HepG2 (cell line): ENCODE results near the gene MBD5.

ENCODE experiments used
- CEBPB ChIP-seq: IDR thresholded peaks from 2 replicates; pipeline ENCODE4 v1.6.1; 2011; ENCODE audit warnings: low read depth, low read length, improper control_type of control experiment, borderline replicate concordance
- CTCF ChIP-seq: sonication (generic); formaldehyde crosslinking; IDR thresholded peaks from 2 replicates; pipeline ENCODE4 v1.5.0; 2020; ENCODE audit warnings: mild to moderate bottlenecking, missing genetic modification reagents, moderate library complexity
- EZH2 ChIP-seq: conservative IDR thresholded peaks from 2 replicates; pipeline ENCODE4 v1.6.1; 2012; ENCODE audit warnings: mild to moderate bottlenecking, low read depth, low read length, moderate library complexity
- SOX6 ChIP-seq, 2 experiments: fragments of 450-650 bp in 1 of 2; sonication (generic) in 1 of 2; formaldehyde crosslinking in 1 of 2; IDR thresholded peaks; 2 replicates each; pipeline versions ENCODE4 v1.4.0 to v1.6.1; 2017 to 2020; ENCODE audit warnings: antibody characterized with exemption in 1 of 2, mild to moderate bottlenecking in 1 of 2, missing genetic modification reagents in 1 of 2
- TAF1 ChIP-seq: sonication (generic); formaldehyde crosslinking; IDR thresholded peaks from 2 replicates; pipeline ENCODE4 v1.4.0; 2020; ENCODE audit warnings: missing genetic modification reagents
- YY1 ChIP-seq: IDR thresholded peaks from 2 replicates; pipeline ENCODE4 v1.6.1; 2011; ENCODE audit warnings: low read length, low read depth, moderate library complexity, mild to moderate bottlenecking; ENCODE audit not compliant: insufficient read depth, insufficient replicate concordance
- ZBTB1 ChIP-seq: sonication (generic); formaldehyde crosslinking; IDR thresholded peaks from 2 replicates; pipeline ENCODE4 v1.4.0; 2020; ENCODE audit warnings: missing genetic modification reagents, borderline replicate concordance
- ZNF414 ChIP-seq: sonication (generic); formaldehyde crosslinking; IDR thresholded peaks from 2 replicates; pipeline ENCODE4 v1.5.0; 2020; ENCODE audit warnings: missing genetic modification reagents

GRCh38 chr2:148221166-148221565, 200.3 kb downstream of the MBD5 start:
- TF ChIP-seq YY1 (no peak), ZNF414 (CRISPR knock-in tag) (no peak), ZBTB1 (no peak), CTCF (CRISPR knock-in tag) (no peak), CEBPB (no peak), SOX6 (IDR thresholded peaks at IDR 0.05) (no peak), SOX6 (CRISPR knock-in tag; IDR thresholded peaks at IDR 0.05) (no peak), EZH2 (no peak), TAF1 (no peak)
